Thoracic aorta (tissue), 2 donors: ENCODE measurements around the gene GLT1D1. TPM values are rescaled to one million over a fixed set of nuclear protein-coding genes. Genes with fewer than 3 reads are reported as not detected.

Experiments used
- ATAC-seq: fragments of 150-250 bp; one replicate; pipeline ENCODE4 v1.8.0; 2017; ENCODE audit warnings: low read depth; ENCODE audit not compliant: insufficient number of reproducible peaks, low FRiP score
- DNase-seq: peaks from one replicate; pipeline ENCODE4 v3.0.0-alpha.2; 2020; ENCODE audit warnings: low spot score
- H3K27ac ChIP-seq, 2 donors: fragments of 200-600 bp; sonication (generic); 1 replicate in 1 of 2; 2 replicates in 1 of 2; pipeline ENCODE4 v1.5.1; 2016; ENCODE audit warnings: mild to moderate bottlenecking in 2 of 2, moderate library complexity in 2 of 2
- H3K27me3 ChIP-seq: fragments of 200-600 bp; sonication (generic); replicated peaks from 2 replicates; pipeline ENCODE4 v1.6.0; 2016; ENCODE audit warnings: mild to moderate bottlenecking; ENCODE audit not compliant: insufficient read depth
- H3K36me3 ChIP-seq: fragments of 200-600 bp; sonication (generic); one replicate; pipeline ENCODE4 v1.5.1; 2016
- H3K4me1 ChIP-seq, 2 donors: fragments of 200-600 bp; sonication (generic); 1 replicate in 1 of 2; 2 replicates in 1 of 2; pipeline versions ENCODE4 v1.5.1 to v1.6.0; 2016; ENCODE audit warnings: low read depth in 2 of 2, mild to moderate bottlenecking in 1 of 2; ENCODE audit not compliant: control insufficient read depth in 1 of 2
- H3K4me3 ChIP-seq: fragments of 200-600 bp; sonication (generic); 2 replicates; pipeline ENCODE4 v1.5.1; 2016; ENCODE audit warnings: mild to moderate bottlenecking
- H3K9me3 ChIP-seq: fragments of 200-600 bp; sonication (generic); 2 replicates; pipeline ENCODE4 v1.5.1; 2016
- total RNA-seq, 2 donors: library from RNA; depleted of rRNA; stranded (reverse); fragments of >200 nt; gene quantifications; one replicate each; pipeline versions ENCODE4 v1.1.0 to v1.2.3, GENCODE V29; 2016
- TF ChIP-seq, protein P1 (sequence below): fragments of 200-600 bp; sonication (generic); IDR thresholded peaks from one replicate; pipeline ENCODE4 v1.5.1; 2019; ENCODE audit warnings: antibody characterized with exemption

GLT1D1 gene
- total RNA-seq, 2 donors from 2014 or later: 0.68 to 0.85 TPM

DNA sequence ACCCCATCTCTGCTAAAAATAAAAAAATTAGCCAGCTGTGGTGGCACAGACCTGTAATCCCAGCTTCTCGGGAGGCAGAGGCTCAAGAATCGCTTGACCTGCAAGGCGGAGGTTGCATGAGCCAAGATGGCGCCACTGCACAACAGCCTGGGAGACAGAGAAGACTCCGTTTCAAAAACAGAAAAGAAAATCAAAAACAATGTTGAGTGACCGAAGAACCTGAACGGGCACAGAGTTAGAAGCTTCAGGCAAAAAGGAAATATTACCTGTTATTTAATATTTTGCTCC lies 3.5 kb downstream of the GLT1D1 start:
- TF ChIP-seq, protein P1, sequence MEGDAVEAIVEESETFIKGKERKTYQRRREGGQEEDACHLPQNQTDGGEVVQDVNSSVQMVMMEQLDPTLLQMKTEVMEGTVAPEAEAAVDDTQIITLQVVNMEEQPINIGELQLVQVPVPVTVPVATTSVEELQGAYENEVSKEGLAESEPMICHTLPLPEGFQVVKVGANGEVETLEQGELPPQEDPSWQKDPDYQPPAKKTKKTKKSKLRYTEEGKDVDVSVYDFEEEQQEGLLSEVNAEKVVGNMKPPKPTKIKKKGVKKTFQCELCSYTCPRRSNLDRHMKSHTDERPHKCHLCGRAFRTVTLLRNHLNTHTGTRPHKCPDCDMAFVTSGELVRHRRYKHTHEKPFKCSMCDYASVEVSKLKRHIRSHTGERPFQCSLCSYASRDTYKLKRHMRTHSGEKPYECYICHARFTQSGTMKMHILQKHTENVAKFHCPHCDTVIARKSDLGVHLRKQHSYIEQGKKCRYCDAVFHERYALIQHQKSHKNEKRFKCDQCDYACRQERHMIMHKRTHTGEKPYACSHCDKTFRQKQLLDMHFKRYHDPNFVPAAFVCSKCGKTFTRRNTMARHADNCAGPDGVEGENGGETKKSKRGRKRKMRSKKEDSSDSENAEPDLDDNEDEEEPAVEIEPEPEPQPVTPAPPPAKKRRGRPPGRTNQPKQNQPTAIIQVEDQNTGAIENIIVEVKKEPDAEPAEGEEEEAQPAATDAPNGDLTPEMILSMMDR: no peak
- no peaks in the 10 kb centered on the region for H3K4me1 ChIP-seq
- no peak for DNase-seq
- no peak overlapping the region for H3K27ac ChIP-seq
- no peaks in the 10 kb centered on the region for H3K27me3 ChIP-seq
- no peak for ATAC-seq
- H3K9me3 ChIP-seq: no peaks in the 10 kb centered on the region
- H3K36me3 ChIP-seq: no peaks in the 10 kb centered on the region
- H3K4me3 ChIP-seq: no peak overlapping the region

DNA sequence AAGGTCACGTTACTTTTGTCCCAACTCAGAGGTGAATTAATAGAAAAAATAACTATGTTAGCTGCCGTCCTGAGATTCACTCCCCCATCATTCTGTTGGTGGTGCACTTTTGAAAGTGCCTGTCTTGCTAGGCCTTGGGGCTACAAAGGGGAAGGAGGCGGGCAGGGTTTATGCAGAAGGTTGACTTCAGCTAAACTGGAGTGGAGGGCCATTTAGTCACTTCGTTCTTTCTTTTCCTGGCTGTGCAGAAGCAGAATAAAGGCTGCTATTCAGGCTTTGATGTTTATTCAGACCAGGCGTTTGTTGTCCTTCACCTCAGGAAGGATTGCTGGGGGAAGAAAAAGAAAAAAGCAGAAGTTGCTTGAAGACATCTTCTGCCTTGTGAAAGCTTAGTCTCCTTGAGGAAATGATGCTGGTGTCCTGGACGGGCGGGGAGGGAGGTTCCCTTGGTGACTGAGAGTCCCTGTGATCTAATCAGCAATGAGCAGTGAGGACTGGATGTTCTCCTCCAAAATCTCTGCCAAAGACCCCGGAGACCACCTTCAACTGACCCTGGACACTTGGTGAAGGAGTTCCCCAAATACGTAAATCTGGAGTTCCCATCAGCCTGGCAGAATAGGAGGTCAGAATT lies 4.0 kb downstream of the GLT1D1 start:
- H3K27ac ChIP-seq: no peak overlapping the region
- H3K36me3 ChIP-seq: no peaks in the 10 kb centered on the region
- no peaks in the 10 kb centered on the region for H3K27me3 ChIP-seq
- H3K9me3 ChIP-seq: no peaks in the 10 kb centered on the region
- DNase-seq (no peak), ATAC-seq (no peak)
- no peak overlapping the region for H3K4me3 ChIP-seq
- H3K4me1 ChIP-seq: no peaks in the 10 kb centered on the region
- TF ChIP-seq, protein P1: no peak

DNA sequence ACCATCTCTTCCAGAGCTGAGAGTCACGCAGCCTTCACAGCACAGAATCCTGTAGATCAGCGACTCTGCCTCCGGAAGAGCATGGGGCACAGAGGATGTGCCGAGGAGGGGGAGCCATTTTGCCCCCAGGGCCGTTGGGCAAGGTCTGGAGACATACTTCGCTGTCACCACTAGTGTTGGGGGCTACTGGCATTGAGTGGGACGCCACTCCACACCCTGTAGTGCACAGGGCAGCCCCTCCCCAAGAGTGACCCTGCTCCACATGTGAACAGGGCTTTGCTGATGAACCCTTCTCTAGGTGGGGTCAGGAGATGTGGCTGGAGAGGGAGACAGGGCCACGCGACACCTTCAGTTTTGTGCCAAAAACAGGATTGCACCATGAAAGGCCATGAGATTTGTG lies 6.0 kb downstream of the GLT1D1 start:
- H3K27me3 ChIP-seq: no peaks in the 10 kb centered on the region
- DNase-seq (no peak), ATAC-seq (no peak)
- no peaks in the 10 kb centered on the region for H3K4me1 ChIP-seq
- H3K4me3 ChIP-seq: no peak overlapping the region
- H3K27ac ChIP-seq: no peak overlapping the region
- TF ChIP-seq, protein P1: no peak
- H3K9me3 ChIP-seq: no peaks in the 10 kb centered on the region
- H3K36me3 ChIP-seq: no peaks in the 10 kb centered on the region

DNA sequence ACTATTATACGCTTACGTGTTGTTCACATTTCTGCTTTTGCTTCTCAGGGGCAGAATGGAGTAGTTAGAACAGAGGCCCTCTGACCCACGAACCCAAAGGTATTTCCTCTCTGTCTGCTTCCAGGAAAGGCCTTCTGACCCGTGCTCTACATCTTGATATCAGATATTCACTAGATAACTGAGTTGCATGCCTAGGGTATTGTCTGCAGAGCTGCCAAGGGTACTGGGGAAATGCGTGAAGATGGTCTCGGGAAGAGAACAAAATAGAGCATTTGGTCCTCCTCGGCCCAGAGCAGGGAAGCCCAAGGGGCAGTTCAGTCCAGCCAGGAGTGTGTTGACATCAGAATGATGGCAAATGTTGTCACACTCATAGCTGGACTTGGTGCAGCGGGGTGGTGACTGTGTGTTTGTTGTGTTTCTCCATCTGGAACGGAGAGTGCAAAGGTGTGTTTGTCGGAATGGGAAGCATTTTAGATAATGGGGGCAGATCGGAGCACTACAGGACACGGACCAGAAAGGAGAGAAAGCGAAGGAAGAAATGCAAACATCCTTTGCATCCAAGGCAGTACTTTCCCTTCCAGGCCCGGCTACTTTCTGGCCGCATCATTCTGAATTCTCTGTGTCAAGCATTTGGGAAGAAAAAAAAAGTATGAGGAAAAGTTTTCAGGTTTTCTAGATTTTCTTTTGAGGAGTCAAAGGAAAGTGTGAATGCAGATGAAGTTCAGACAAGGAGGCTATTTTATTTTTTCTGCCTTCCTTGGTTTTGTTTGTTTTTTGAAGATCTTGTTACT lies 8.1 kb downstream of the GLT1D1 start:
- Histone ChIP-seq H3K9me3 (no peaks in the 10 kb centered on the region), H3K36me3 (no peaks in the 10 kb centered on the region), H3K4me3 (no peak overlapping the region), H3K4me1 (no peaks in the 10 kb centered on the region), H3K27ac (no peak overlapping the region), H3K27me3 (no peaks in the 10 kb centered on the region)
- DNase-seq (no peak), ATAC-seq (no peak)
- TF ChIP-seq, protein P1: no peak

DNA sequence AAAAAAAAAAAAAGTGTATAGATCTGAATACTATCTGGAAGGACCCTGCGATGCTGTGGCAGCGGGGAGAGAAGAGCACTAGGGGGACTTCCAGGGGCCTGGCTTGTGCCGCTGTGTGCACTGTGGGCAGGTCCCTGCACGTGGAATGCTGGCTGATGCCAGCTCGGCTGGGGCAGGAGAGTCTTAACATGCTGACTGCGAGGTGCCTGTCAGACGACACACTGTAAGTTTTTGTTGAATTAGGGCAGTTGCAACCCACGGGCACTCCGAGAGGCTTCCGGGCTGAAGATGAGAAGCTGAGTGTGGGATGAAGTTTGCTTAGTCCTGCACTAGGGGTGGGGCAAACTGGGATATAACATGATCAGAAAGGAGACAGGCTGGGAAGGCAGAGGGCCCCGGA lies 10.7 kb downstream of the GLT1D1 start:
- no peak for DNase-seq
- Histone ChIP-seq H3K27ac (no peak overlapping the region), H3K27me3 (no peaks in the 10 kb centered on the region), H3K4me3 (no peak overlapping the region), H3K36me3 (no peaks in the 10 kb centered on the region), H3K9me3 (no peaks in the 10 kb centered on the region), H3K4me1 (no peaks in the 10 kb centered on the region)
- TF ChIP-seq, protein P1: no peak
- ATAC-seq: no peak
